MM.1S (cell line): Measurements from ENCODE around the gene NONO.

Source experiments
- DNase-seq: peaks from one replicate; pipeline ENCODE4 v3.0.0-alpha.2; 2015
- H2AFZ ChIP-seq: fragments of 300-600 bp; sonication (generic); 2 replicates; pipeline ENCODE4 v1.6.0; 2016; ENCODE audit warnings: antibody characterized with exemption, low read length
- H3F3A ChIP-seq: fragments of 300-600 bp; sonication (generic); 2 replicates; pipeline ENCODE4 v1.6.1; 2016; ENCODE audit warnings: mild to moderate bottlenecking, antibody characterized with exemption, low read length, moderate library complexity, mixed read lengths; ENCODE audit not compliant: insufficient read depth
- H3K27ac ChIP-seq: fragments of 300-600 bp; sonication (generic); 2 replicates; pipeline ENCODE4 v1.5.1; 2016; ENCODE audit warnings: mild to moderate bottlenecking, low read length
- H3K27me3 ChIP-seq: fragments of 300-600 bp; sonication (generic); replicated peaks from 2 replicates; pipeline ENCODE4 v1.6.0; 2016; ENCODE audit warnings: low read length; ENCODE audit not compliant: insufficient read depth
- H3K36me3 ChIP-seq: fragments of 300-600 bp; sonication (generic); replicated peaks from 2 replicates; pipeline ENCODE4 v1.6.1; 2016; ENCODE audit warnings: mild to moderate bottlenecking, low read length, mixed read lengths; ENCODE audit not compliant: insufficient read depth
- H3K4me1 ChIP-seq: fragments of 300-600 bp; sonication (generic); 2 replicates; pipeline ENCODE4 v1.6.1; 2016; ENCODE audit warnings: low read length, mixed read lengths
- H3K4me2 ChIP-seq: fragments of 300-600 bp; sonication (generic); 2 replicates; pipeline ENCODE4 v1.6.0; 2016; ENCODE audit warnings: low read depth, low read length
- H3K4me3 ChIP-seq: fragments of 300-600 bp; sonication (generic); 2 replicates; pipeline ENCODE4 v1.5.1; 2016; ENCODE audit warnings: low read length, mixed read lengths
- H3K79me2 ChIP-seq: fragments of 300-600 bp; sonication (generic); 2 replicates; pipeline ENCODE4 v1.6.1; 2016; ENCODE audit warnings: mixed run types, low read length, mixed read lengths
- H3K9ac ChIP-seq: fragments of 300-600 bp; sonication (generic); 2 replicates; pipeline ENCODE4 v1.6.1; 2016; ENCODE audit warnings: low read length, mixed read lengths
- H3K9me2 ChIP-seq: fragments of 300-600 bp; sonication (generic); replicated peaks from 2 replicates; pipeline ENCODE4 v1.6.1; 2016; ENCODE audit warnings: mild to moderate bottlenecking, low read length, mixed read lengths; ENCODE audit not compliant: insufficient read depth
- H3K9me3 ChIP-seq: fragments of 300-600 bp; sonication (generic); replicated peaks from 2 replicates; pipeline ENCODE4 v1.6.1; 2016; ENCODE audit warnings: mild to moderate bottlenecking, low read length, mixed read lengths; ENCODE audit not compliant: insufficient read depth
- H4K20me1 ChIP-seq: fragments of 300-600 bp; sonication (generic); 2 replicates; pipeline ENCODE4 v1.6.1; 2016; ENCODE audit warnings: mild to moderate bottlenecking, low read length, moderate library complexity, mixed read lengths; ENCODE audit not compliant: insufficient read depth
- EZH2 ChIP-seq: fragments of 300-600 bp; sonication (generic); optimal IDR thresholded peaks from 2 replicates; pipeline ENCODE3; 2017; ENCODE audit warnings: low read depth, mild to moderate bottlenecking, antibody characterized with exemption, low read length, mixed read lengths
- EZH2phosphoT487 ChIP-seq: fragments of 300-600 bp; sonication (generic); IDR thresholded peaks from 2 replicates; pipeline ENCODE4 v1.6.1; 2018; ENCODE audit warnings: antibody characterized with exemption, low read length
- TF ChIP-seq, protein P1 (sequence below): fragments of 300-600 bp; sonication (generic); IDR thresholded peaks from 2 replicates; pipeline ENCODE4 v1.5.1; 2016; ENCODE audit warnings: antibody characterized with exemption, low read length, mixed read lengths

Gene NONO

DNA sequence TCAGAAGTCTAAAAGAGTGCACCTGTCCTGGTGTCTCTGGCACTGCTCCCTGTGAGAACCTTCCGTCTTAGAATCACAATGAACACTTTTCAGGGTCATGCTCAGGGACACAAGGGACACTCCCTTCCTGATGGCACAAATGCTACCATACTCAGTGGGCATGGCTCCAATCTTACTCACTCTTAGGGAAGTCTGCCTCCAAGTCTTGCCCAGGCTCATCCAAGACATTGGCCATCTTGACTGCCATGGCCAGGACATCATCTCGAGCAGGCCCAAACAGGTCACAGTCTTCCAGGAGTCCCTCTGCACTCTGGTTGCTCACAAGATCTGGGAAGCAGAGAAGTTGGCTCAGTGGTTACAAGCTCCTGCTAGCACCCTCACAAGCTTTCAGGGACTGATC lies 38.3 kb upstream of the NONO start:
- no peak for DNase-seq
- H3K4me3 ChIP-seq, result no peak overlapping the region
- no peak overlapping the region for H3K9ac ChIP-seq
- H3K4me1 ChIP-seq, result no peaks in the 10 kb centered on the region
- no peak overlapping the region for H3K4me2 ChIP-seq
- no peak overlapping the region for H3K27ac ChIP-seq
- no peaks in the 10 kb centered on the region for H3K36me3 ChIP-seq
- TF ChIP-seq, protein P1, sequence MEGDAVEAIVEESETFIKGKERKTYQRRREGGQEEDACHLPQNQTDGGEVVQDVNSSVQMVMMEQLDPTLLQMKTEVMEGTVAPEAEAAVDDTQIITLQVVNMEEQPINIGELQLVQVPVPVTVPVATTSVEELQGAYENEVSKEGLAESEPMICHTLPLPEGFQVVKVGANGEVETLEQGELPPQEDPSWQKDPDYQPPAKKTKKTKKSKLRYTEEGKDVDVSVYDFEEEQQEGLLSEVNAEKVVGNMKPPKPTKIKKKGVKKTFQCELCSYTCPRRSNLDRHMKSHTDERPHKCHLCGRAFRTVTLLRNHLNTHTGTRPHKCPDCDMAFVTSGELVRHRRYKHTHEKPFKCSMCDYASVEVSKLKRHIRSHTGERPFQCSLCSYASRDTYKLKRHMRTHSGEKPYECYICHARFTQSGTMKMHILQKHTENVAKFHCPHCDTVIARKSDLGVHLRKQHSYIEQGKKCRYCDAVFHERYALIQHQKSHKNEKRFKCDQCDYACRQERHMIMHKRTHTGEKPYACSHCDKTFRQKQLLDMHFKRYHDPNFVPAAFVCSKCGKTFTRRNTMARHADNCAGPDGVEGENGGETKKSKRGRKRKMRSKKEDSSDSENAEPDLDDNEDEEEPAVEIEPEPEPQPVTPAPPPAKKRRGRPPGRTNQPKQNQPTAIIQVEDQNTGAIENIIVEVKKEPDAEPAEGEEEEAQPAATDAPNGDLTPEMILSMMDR, result no peak
- TF ChIP-seq EZH2phosphoT487 (no peak), EZH2 (no peak)
- no peaks in the 10 kb centered on the region for H4K20me1 ChIP-seq
- H3K9me3 ChIP-seq, result no peaks in the 10 kb centered on the region
- no peaks in the 10 kb centered on the region for H3K27me3 ChIP-seq
- H2AFZ ChIP-seq, result no peak overlapping the region
- H3K9me2 ChIP-seq, result no peaks in the 10 kb centered on the region
- H3F3A ChIP-seq, result no peaks in the 10 kb centered on the region
- H3K79me2 ChIP-seq, result no peaks in the 10 kb centered on the region

DNA sequence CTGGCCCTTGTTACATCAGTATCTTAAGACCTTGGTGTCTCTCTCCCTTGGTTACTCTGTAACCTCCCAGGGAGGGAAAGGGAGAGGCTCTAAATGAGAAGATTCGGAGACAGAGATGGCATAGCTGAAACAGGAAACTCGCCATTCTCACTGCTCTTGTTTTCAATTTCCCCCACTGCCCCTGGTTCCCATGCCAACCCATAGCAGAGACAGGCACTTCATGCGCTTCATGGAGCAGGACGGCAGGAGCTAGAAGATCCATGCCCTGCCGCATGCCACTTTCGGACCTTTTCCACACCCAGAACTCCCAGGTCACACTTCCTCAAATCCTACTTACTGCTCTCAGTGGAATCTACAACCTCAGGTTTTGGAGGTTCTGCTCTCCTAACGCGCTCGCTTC lies 32.6 kb upstream of the NONO start:
- Histone ChIP-seq H3K27me3 (no peaks in the 10 kb centered on the region), H3K9me3 (no peaks in the 10 kb centered on the region), H3K9me2 (no peaks in the 10 kb centered on the region), H3K36me3 (no peaks in the 10 kb centered on the region), H3K9ac (no peak overlapping the region), H3K4me3 (no peak overlapping the region), H3F3A (no peaks in the 10 kb centered on the region), H3K79me2 (peaks cover 7% of the 10 kb centered on the region; the same call in 1 of the 2 replicates), H4K20me1 (no peaks in the 10 kb centered on the region), H3K4me1 (no peaks in the 10 kb centered on the region), H2AFZ (no peak overlapping the region), H3K4me2 (no peak overlapping the region), H3K27ac (no peak overlapping the region)
- TF ChIP-seq, protein P1, result no peak
- TF ChIP-seq EZH2, result no peak
- no peak for DNase-seq

DNA sequence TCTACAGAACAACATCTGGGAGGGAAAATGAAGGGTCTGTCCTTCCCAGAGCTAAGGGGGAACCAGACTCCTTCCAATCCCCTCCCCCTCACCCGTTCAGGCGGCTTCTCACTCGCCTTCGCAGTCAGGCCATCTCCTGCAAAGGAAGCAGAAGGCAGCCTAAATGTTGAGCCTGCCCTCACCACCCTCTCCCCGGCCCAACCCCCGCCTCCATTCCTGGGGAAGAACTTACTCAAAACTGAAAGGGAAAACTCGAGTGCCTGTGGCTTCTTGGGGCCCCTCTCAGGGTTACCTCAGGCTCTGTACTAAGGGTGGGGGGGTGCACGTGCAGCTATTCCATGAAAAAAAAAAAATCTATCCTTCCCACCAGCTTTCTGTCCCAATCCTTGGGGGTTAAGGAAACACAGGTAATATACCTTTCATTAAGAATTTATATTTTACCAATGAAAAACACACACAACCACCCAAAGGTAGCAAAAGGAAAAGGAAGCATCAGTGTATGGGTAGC lies 31.9 kb upstream of the NONO start:
- Histone ChIP-seq H3K4me2 (peak overlapping the region; percentile 57; the same call in 1 of the 2 replicates), H3K4me3 (no peak overlapping the region), H4K20me1 (no peaks in the 10 kb centered on the region), H2AFZ (no peak overlapping the region), H3K79me2 (peaks cover 7% of the 10 kb centered on the region; the same call in 1 of the 2 replicates), H3K27ac (no peak overlapping the region), H3K36me3 (no peaks in the 10 kb centered on the region), H3K9me3 (no peaks in the 10 kb centered on the region), H3K4me1 (no peaks in the 10 kb centered on the region), H3K9ac (no peak overlapping the region), H3F3A (no peaks in the 10 kb centered on the region), H3K9me2 (no peaks in the 10 kb centered on the region), H3K27me3 (no peaks in the 10 kb centered on the region)
- TF ChIP-seq, protein P1, result no peak
- TF ChIP-seq EZH2, result no peak
- TF ChIP-seq EZH2phosphoT487, result no peak
- no peak for DNase-seq
